ENCODE results near the gene PLP2.

PLP2 gene

GRCh38 chrX:49186125-49187027, 14.7 kb downstream of the PLP2 start, which contains the start of gene PRICKLE3:
PRICKLE3 (minus strand) TSS chrX:49186373; CDS start chrX:49186297, 76 bp downstream.
- DNase-seq (ENCODE audit: low read depth in 2 of 2): peak; percentile 44 to 68

GRCh38 chrX:49187028-49187394, 15.3 kb downstream of the PLP2 start:
- no peak for DNase-seq (ENCODE audit: low read depth in 2 of 2)

- DNase-seq (ENCODE audit: low read depth in 2 of 2): no peak
These were observed 15.8 kb downstream of the PLP2 start for GRCh38 chrX:49187526-49187925.

DNA sequence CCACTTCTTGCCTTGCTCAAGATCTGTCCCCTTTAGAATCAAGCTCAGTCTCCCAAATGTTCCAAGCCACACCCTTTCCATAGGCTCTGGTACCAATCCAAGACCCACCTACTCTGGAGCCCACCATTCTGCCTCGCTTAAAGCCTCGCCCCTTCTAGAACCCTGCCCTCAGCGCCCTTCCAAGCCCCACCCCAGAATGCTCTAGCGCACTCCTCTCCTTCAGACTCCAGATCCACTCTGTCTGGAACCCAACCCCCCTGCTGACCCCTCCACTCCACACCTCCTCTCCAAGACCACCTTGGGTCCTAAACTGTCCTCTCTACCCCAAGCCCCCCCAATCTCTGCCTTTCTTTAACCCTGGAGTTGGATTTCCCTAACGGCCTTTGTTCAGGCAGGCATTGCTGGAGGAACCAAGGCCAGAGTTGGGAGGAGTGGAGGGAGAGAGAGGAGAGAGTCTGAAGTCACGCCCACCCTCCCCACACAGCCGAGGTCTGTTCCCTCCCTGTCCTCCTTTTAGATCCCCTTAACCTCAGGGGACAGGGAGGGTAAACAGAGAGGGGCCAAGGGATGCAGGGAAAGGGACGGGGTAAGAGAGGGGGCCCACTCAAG, 16.9 kb downstream of the PLP2 start:
- DNase-seq (ENCODE audit: low read depth in 2 of 2): no peak

DNA sequence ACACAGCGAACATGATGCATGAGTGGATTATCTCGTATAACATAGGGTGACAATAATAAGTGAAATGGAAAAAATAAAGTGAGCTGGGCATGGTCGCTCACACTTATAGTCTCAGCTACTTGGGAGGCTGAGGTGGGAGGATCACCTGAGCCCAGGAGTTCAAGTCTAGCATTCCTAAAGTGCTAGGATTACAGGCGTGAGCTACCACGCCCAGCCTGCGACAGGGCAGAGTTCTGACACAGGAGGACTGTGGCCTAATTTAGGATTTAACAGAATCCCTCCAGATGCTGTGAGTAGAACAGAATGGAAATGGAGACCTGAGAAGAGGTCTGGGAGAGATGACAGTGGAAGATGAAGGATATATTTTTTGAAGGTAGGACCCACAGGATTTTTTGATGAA, 17.9 kb downstream of the PLP2 start:
- DNase-seq (ENCODE audit: low read depth in 2 of 2): no peak

DNA sequence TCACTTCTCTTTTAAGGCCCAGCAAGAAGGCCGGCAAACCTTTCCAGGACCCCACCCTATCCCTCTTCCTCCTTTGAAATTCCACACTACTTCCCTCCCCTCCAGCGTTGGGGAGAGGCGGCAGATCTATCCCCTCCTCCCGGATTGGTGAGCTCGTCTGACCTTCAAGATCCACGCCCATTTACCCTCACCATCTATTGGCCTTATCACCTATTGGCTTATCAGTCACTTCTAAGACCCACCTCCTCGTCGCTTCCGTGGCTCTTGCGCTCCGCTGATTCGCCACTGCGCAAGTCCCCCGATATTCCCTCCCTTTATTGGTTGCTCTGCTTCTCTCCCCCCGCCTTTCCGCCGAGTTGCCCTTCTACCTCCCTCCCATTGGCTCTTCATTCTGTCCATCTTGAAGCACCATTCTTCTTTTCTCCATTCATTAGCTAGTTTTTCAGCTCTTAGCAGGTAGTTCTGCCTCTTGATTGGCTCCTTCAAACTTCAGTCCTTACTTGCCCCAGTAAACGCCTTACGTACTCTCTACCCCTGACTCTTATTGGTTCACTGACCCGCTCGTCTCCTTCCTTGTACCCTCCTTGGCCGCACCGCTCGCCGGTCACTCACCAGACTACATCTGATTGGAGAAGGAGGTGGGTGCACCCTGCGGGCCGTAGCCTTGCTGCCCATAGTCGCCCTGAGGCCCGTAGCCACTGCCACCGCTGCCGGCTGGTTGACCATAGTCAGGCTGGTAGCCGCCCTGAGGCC, 19.3 kb downstream of the PLP2 start:
- peak; percentile 78 to 81 for DNase-seq (ENCODE audit: low read depth in 2 of 2)

DNA sequence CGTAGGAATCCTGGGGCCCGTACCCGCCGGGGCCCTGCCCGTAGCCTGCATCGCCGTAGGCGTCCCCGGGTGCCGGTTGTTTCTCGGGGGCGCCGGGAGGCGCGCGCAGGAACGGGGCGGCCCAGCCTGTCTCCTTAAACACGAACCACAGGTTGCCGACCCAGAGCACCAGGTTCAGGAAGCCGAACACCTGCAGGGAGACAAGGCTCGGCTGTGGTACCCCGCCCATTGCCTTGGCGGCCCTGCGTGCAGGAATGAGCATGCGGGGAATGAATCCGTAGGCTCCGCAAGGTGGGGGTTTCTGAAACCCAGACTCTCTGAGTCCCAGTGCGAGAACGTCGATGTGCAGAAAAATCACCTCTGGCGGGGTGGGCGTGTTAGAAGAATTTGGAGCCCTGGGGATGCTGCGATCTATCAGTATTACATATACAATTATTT, 19.9 kb downstream of the PLP2 start:
- DNase-seq (ENCODE audit: low read depth in 2 of 2): no peak

DNA sequence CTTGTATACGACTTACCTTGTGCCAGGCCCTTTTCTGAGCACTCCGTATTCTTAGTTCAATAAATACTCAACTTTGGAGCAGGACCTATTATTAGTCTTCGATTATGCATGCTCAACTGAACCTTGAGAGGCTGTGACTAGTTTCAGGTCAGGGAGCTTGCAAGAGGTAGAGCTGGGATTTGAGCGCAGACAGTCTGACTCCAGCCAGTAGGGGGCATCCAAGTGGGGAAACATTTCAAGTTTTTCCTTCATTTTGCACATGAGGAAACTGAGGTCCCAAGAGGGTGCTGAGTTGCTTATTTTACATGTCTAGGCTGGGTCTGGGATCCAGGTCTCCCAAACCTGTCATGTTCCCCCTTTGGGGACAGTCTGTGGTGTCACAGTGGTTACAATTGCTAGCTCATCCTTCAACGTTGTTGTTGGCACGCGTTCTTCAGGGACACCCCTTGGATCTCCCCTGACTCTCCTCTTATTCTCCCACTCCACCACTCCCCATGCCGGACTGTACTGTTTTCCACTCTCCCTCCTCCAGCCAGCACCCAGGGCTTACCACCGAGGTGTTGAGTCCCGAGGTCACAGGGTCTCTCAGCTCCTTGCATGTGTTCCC, 21.1 kb downstream of the PLP2 start:
- no peak for DNase-seq (ENCODE audit: low read depth in 2 of 2)

GRCh38 chrX:49193542-49193964, 21.9 kb downstream of the PLP2 start:
- DNase-seq (ENCODE audit: low read depth in 2 of 2): no peak

GRCh38 chrX:49197543-49198087, 25.9 kb downstream of the PLP2 start:
- no peak for DNase-seq (ENCODE audit: low read depth in 2 of 2)

- DNase-seq (ENCODE audit: low read depth in 2 of 2): no peak
These were observed 27.0 kb downstream of the PLP2 start for GRCh38 chrX:49198540-49199314.

DNA sequence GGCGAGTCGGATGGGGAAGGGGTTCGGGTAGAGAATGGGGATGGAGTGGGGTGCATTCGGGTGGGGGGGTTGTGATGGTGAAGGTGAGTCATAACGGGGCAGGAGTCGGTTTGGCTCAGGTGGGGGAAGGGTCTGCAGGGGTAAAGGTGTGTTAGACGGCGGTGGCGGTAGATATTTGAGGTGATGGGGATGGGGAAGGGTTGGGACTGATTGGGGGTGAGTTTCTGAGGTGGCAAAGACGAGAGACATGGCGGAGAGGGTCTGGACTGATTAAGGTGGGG, 27.6 kb downstream of the PLP2 start:
- DNase-seq (ENCODE audit: low read depth in 2 of 2): no peak

DNA sequence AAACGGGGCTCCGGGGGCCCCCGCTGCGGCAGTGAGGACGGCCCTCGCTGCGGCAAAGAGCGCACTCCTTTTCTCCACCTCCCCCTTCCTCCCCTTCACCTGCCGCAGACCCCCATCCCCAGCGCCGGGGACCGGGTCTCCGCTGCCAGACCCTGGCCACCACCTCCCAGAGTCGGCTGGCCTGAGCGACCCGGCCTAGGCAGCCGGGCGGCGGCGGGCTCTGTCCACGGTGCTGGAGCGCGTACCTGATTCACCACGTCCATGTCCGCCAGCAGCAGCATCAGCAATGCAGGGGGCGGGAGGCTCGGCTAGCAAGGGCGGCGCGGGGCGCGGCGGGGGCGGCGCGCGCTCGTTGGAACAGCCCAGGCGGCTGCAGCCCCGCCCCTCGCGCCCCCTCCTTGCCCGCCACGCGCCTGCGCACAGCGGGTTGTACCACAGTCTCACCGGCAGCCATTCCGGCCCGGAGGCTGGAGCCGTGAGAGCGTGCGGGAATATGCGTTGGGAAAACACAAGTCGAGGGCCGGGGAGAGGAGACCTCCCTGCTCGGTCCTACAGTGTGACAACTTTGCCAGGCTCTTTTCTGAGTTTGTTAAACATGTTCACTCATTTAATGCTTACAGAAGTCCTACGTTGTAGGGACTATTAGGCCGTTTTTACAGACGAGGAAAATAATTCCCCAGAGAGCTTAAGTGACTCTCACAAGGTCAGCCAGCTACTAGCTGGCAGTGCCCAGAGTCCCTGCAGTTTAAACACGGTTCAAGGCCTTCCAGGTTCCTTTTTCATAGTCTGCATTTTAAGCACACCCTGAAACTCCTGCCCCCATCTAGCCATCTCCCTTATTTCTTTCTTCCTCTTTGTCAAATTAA, 28.4 kb downstream of the PLP2 start, which contains the start of gene SYP:
SYP (minus strand) TSS at position 288 of the 866 bp plus-strand sequence; CDS start at position 281, 7 bp downstream.
- DNase-seq (ENCODE audit: low read depth in 2 of 2): peak; percentile 77 to 83

DNA sequence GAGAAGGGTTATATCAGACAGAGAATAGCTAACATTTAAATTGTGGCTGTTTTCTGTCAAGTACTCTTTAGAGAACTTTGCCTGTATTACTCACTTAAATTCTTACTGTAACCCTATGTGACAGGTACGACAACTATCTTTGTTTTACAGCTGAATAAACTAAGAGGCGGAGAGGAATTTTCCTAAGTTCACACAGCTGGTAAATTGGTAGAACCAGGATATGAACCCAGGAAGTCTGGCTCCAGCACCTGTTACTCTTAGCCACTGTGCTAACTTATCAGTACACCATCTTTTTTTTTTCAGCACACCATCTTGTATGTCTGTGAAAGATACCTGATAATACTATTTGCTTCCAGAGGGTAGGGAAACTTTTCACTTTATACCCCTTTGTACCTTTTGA, 30.3 kb downstream of the PLP2 start:
- no peak for DNase-seq (ENCODE audit: low read depth in 2 of 2)

- no peak for DNase-seq (ENCODE audit: low read depth in 2 of 2)
These were observed 31.8 kb downstream of the PLP2 start for GRCh38 chrX:49203536-49203935.

GRCh38 chrX:49204017-49204416, 32.3 kb downstream of the PLP2 start:
- DNase-seq (ENCODE audit: low read depth in 2 of 2): no peak

DNA sequence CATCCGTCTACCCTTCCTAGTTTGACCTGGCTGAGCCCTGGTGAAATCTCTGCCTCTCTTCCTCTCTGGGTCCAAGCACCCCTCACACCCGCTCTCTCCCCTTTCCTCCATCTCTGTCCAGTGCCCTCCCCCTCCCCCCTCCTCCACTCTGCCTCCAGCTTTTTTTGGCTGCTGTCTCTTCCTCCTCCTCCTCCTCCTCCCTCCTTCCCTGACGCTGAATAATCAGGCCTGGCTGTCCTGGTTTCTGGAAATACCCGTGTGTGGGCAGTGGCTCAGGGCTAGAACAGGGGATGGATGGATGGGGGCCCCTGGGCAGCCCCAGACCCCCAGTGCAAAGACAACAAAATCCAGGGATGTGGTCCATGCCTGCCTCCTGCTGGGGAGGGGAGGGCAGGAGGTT, 33.0 kb downstream of the PLP2 start:
- DNase-seq (ENCODE audit: low read depth in 2 of 2): no peak

- no peak for DNase-seq (ENCODE audit: low read depth in 2 of 2)
These were observed 33.7 kb downstream of the PLP2 start for GRCh38 chrX:49205443-49205842.

GRCh38 chrX:49206543-49206942, 34.8 kb downstream of the PLP2 start:
- DNase-seq (ENCODE audit: low read depth in 2 of 2): no peak

GRCh38 chrX:49208399-49208798, 36.7 kb downstream of the PLP2 start:
- no peak for DNase-seq (ENCODE audit: low read depth in 2 of 2)
